Measurements from ENCODE around the gene VSTM2B. TPM values are rescaled to one million over a fixed set of nuclear protein-coding genes. Genes with fewer than 3 reads are reported as not detected.

Gene VSTM2B
- total RNA-seq, 1 donor from 2014 or later, result not detected

DNA sequence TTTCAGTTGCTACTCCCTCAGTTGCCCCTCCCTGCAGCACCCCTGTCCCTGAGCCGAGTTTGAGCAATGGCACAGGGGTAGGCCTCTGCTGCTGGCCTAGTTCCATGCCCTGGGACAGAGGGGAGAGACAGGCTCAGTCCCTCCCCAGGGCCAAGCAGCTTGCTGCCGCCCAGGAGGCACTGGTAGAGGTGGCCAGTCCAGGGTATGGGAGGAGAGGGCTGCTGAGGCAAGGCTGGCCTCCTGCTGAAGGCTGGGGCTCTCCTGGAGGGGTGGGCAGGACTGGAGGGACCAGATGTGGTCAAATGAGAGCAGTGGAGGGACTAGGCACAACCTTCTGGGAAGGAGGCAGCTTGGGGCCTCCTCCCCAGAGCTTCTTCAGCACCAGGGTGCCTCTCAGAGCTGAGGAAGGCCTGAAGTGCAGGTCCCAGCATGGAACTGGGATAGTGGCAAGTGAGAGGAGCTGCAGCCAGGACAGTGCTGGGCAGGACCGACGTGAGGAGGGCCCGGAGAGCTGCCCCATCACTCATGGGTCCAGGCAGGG lies 29.8 kb upstream of the VSTM2B start:
- H3K4me3 ChIP-seq (ENCODE audit: low read depth, low read length), result no peak overlapping the region
- no peak for DNase-seq (ENCODE audit: low read depth)
- TF ChIP-seq, protein P1, sequence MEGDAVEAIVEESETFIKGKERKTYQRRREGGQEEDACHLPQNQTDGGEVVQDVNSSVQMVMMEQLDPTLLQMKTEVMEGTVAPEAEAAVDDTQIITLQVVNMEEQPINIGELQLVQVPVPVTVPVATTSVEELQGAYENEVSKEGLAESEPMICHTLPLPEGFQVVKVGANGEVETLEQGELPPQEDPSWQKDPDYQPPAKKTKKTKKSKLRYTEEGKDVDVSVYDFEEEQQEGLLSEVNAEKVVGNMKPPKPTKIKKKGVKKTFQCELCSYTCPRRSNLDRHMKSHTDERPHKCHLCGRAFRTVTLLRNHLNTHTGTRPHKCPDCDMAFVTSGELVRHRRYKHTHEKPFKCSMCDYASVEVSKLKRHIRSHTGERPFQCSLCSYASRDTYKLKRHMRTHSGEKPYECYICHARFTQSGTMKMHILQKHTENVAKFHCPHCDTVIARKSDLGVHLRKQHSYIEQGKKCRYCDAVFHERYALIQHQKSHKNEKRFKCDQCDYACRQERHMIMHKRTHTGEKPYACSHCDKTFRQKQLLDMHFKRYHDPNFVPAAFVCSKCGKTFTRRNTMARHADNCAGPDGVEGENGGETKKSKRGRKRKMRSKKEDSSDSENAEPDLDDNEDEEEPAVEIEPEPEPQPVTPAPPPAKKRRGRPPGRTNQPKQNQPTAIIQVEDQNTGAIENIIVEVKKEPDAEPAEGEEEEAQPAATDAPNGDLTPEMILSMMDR (conservative IDR thresholded peaks at IDR 0.05; ENCODE audit: low read depth, low read length), result no peak

DNA sequence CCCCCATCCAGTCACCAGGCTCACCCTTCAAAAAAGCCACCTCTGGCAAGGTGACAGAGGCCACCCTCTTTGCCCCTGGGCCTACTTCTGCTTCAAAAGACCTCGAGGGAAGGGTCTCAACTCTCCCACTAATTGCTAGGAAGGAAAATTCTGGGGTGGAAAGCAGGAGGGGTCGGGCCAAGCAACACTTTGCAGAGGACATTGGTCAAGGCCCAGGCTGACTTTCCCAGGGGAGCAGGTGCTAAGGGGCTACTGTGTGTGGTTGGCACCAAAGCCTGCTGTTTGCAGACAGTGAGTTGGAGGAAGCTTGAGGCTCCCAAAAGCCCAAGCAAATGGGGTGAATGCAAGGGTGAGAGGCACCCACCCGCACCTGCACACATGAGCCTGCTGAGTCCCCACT lies 28.6 kb upstream of the VSTM2B start:
- no peak for DNase-seq (ENCODE audit: low read depth)
- H3K4me3 ChIP-seq (ENCODE audit: low read depth, low read length), result no peak overlapping the region
- TF ChIP-seq, protein P1 (conservative IDR thresholded peaks at IDR 0.05; ENCODE audit: low read depth, low read length), result no peak

DNA sequence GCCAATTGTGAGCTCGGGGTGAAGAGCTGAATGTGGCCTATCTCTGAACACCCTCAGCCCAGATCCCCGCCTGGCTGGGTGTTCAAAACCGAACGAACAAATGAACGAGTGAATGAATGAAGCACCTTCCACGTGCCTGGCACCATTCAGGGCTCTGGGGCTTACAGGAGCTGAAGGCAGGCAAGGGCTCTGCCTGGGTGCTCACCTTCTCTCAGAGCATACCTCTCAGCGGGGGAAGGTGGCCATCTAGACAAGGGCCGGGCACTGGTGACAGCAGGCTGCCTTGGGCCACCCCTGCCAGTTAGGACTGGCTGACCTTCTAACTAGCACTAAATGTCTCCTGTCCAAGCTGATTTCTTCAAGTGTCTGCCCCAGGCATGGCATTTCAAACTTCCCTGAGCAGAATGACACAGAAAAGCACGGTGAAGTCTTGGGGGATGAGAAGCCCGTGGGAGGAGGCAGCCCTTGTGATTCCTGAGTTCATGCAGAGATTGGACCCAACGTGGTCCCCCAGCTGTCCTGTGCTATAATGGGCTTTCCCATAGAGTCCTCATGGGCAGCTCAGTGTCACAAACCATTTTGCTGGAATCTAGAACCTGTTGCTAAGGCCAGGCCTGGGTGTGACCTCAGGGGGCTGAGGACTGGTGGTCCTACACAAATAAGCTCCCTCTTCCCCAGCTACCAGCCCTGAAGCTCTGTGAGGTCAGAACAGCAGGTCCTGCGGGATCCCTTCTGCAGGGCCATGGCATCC lies 27.9 kb upstream of the VSTM2B start:
- DNase-seq (ENCODE audit: low read depth), result no peak
- TF ChIP-seq, protein P1 (conservative IDR thresholded peaks at IDR 0.05; ENCODE audit: low read depth, low read length), result no peak
- H3K4me3 ChIP-seq (ENCODE audit: low read depth, low read length), result no peak overlapping the region

DNA sequence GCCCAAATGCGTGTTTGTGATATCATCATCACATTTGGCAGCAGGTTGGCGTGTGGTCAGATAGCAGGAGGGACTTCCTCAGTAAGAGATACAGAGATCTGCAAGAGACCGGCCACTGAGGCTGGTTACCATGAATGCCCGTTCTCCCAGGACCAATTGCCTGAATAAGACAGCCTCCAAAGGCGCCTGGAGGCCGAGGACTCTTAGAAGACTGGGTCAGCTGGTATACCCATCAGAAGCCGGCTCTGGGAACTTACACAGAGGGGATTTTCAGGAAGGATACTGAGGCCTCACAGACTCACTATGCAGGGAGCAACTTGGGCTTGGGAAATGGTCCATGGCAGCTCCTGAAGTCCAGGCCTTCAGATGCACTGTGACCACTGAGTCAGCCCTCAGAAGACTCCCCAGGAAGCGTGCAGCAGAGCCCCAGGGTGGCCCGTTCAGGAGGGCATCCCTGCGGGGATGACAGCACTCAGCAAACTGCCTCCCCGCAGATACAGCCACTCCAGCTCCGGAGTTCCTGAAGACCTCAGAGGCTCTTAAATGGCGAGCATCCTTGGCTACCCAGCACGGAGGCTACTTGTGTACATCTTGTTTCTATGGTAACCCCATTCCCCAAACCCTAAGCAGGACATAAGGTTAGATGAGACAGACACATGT lies 26.4 kb upstream of the VSTM2B start:
- DNase-seq (ENCODE audit: low read depth), result no peak
- TF ChIP-seq, protein P1 (conservative IDR thresholded peaks at IDR 0.05; ENCODE audit: low read depth, low read length), result no peak
- H3K4me3 ChIP-seq (ENCODE audit: low read depth, low read length), result no peak overlapping the region

DNA sequence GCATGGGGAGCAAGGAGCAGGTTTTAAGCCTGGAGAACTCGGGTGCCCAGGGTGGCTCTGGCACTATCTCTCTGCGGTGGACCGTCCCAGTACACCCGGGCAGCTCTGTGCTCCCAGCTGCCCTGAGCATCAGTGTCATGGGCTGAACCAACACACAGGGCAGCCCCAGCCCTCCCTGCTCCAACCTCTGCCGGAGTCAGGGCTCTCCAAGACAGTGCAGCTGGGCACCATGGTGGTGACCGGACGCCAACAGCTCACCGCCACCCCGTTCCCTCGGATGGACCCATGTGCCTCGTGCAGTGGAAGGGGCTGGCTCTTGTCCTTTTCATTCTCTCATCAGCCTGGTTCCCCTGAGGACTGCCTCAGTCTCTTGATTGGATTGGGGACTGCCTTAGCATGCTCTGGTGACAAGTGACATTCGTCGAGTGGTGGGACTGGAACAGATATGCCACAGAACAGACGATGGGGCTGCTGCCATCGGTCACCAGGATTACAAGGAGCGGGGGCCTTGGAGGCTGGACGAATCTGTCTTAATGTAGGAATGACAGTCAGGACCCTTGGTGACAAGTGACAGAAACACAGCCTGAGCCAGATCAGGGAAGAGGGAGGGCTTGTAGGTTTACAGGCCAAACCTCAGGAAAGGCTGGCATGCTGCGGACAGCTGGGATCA lies 25.7 kb upstream of the VSTM2B start:
- no peak overlapping the region for H3K4me3 ChIP-seq (ENCODE audit: low read depth, low read length)
- DNase-seq (ENCODE audit: low read depth), result no peak
- TF ChIP-seq, protein P1 (conservative IDR thresholded peaks at IDR 0.05; ENCODE audit: low read depth, low read length), result no peak

DNA sequence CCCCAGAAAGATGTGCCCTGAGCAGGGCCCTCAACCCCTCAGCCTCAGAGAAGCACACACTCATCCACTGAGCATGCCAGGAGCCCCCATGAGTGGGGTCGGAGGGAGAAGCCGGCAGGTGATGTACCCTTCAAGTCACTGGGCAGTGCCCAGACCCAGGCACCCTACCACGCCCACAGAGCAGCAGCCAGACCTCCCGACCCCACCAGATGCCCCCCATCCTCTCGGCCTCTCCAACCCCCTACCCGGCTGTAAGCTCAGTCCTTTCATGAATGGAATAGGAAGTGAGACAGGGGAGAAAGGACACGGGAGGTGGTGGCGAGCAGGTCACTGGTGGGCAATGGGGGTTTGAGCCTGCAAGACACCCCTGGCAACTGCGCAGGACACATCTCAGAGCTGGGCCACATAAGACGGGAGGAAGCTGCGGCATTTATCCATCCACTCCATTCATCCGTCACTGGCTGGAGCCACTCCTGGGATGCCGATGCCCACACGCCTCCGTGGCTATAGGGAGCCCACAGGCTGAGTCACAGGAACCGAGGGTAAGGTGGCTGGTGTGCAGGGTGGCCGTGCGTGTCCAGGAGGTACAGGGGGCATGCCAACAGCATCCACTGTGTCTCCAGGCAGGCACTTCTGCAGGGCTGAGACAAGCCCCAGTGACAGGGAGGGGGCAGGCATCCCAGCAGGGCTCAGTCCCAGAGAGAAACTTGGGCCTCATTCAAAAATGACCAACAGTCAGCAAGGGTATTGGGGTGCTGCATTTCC lies 23.8 kb upstream of the VSTM2B start:
- H3K4me3 ChIP-seq (ENCODE audit: low read depth, low read length), result no peak overlapping the region
- DNase-seq (ENCODE audit: low read depth), result no peak
- TF ChIP-seq, protein P1 (conservative IDR thresholded peaks at IDR 0.05; ENCODE audit: low read depth, low read length), result no peak
